ENCODE results near the gene AADACL2. TPM values are rescaled to one million over a fixed set of nuclear protein-coding genes. Genes with fewer than 3 reads are reported as not detected.

The AADACL2 gene, protein sequence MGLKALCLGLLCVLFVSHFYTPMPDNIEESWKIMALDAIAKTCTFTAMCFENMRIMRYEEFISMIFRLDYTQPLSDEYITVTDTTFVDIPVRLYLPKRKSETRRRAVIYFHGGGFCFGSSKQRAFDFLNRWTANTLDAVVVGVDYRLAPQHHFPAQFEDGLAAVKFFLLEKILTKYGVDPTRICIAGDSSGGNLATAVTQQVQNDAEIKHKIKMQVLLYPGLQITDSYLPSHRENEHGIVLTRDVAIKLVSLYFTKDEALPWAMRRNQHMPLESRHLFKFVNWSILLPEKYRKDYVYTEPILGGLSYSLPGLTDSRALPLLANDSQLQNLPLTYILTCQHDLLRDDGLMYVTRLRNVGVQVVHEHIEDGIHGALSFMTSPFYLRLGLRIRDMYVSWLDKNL
- not detected in 5 replicates for total RNA-seq (2022; extraction: Qiagen RNA extraction; ENCODE audit: low read depth)

DNA sequence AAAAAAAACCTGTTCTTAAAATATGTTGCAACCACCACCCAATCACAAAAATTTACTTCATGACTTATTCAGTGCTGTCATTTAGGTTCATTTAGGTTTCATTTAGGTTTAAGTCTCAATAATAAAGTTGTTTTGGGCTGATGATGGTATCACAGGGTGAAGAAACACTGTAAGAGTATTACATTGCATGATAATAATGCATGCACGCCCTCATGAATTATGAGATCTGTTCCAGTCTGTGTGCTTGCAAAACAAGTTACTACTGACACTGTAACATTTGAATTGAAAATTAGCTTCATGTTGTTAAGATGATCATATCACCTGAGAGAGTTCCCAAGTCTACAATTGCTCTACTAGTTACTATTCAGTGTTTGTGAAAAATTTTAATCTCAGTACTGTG, at the start of gene AADACL2:
TSS of gene AADACL2 (plus strand) at position 315 of the 400 bp plus-strand sequence. CDS start 109 bp downstream, outside the sequence.

Other genes with a start within 250 kb of the AADACL2 start
- gene AADAC, start 80.2 kb downstream of the AADACL2 start, total RNA-seq (2022; extraction: Qiagen RNA extraction; ENCODE audit: low read depth): 13.0 to 20.7 TPM (median 16.7 TPM) in 5 replicates
- gene SUCNR1, start 139.7 kb downstream of the AADACL2 start, total RNA-seq (2022; extraction: Qiagen RNA extraction; ENCODE audit: low read depth): 0.09 to 0.17 TPM (median 0.13 TPM) in 4 of 5 replicates, not detected in the other